SU-DHL-6 (cell line): ENCODE data around the gene ACO2.
"Not testable (repeated sequence)": the region's sequence is repeated elsewhere in the genome, so short reads cannot be mapped to it uniquely, and the experiment has no call there.

Source experiments
- H2AFZ ChIP-seq: fragments of 200-600 bp; sonication (generic); 2 replicates; pipeline ENCODE4 v1.6.1; 2014; ENCODE audit warnings: low read depth, mild to moderate bottlenecking, moderate library complexity, mixed read lengths, antibody characterized with exemption, low read length; ENCODE audit not compliant: severe bottlenecking
- H3F3A ChIP-seq: fragments of 200-600 bp; shearing (Covaris generic); 2 replicates; pipeline ENCODE4 v1.6.0; 2016; ENCODE audit warnings: antibody characterized with exemption, mild to moderate bottlenecking; ENCODE audit not compliant: insufficient read depth
- H3K27ac ChIP-seq: fragments of 200-600 bp; sonication (generic); 2 replicates; pipeline ENCODE4 v1.5.1; 2016; ENCODE audit warnings: low read depth, mild to moderate bottlenecking, low read length, moderate library complexity, mixed read lengths
- H3K27me3 ChIP-seq: fragments of 200-600 bp; sonication (generic), shearing (Covaris generic); 2 replicates; pipeline ENCODE4 v1.6.0; 2014; ENCODE audit warnings: mild to moderate bottlenecking, low read length
- H3K36me3 ChIP-seq: fragments of 200-600 bp; sonication (generic); 2 replicates; pipeline ENCODE4 v1.6.1; 2014; ENCODE audit warnings: mild to moderate bottlenecking, low read length, mixed read lengths
- H3K4me2 ChIP-seq: fragments of 300-600, 200-600 bp; shearing (Covaris generic), sonication (generic); 2 replicates; pipeline ENCODE4 v1.6.0; 2014; ENCODE audit warnings: low read length, low read depth, mild to moderate bottlenecking; ENCODE audit not compliant: poor library complexity, severe bottlenecking
- H3K4me3 ChIP-seq: fragments of 200-600 bp; sonication (generic); 2 replicates; pipeline ENCODE4 v1.5.1; 2014; ENCODE audit warnings: antibody characterized with exemption, low read length, mild to moderate bottlenecking, mixed read lengths; ENCODE audit not compliant: insufficient read depth, poor library complexity, severe bottlenecking
- H3K79me2 ChIP-seq: fragments of 200-600 bp; sonication (generic); 2 replicates; pipeline ENCODE4 v1.6.1; 2014; ENCODE audit warnings: mild to moderate bottlenecking, low read length, moderate library complexity; ENCODE audit not compliant: insufficient read depth
- H3K9ac ChIP-seq: fragments of 200-600 bp; sonication (generic); 2 replicates; pipeline ENCODE4 v1.7.0; 2014; ENCODE audit warnings: mild to moderate bottlenecking, low read length
- H3K9me2 ChIP-seq: fragments of 200-600 bp; sonication (generic); replicated peaks from 2 replicates; pipeline ENCODE4 v1.6.1; 2014; ENCODE audit warnings: low read length; ENCODE audit not compliant: insufficient read depth
- H3K9me3 ChIP-seq: fragments of 200-600 bp; sonication (generic); 2 replicates; pipeline ENCODE4 v1.6.1; 2014; ENCODE audit warnings: low read length, mixed read lengths; ENCODE audit not compliant: insufficient read depth
- H4K20me1 ChIP-seq: fragments of 200-600 bp; sonication (generic); 2 replicates; pipeline ENCODE4 v1.6.1; 2014; ENCODE audit warnings: low read depth, mild to moderate bottlenecking, antibody characterized with exemption, low read length, moderate library complexity, mixed read lengths
- CTCF ChIP-seq: fragments of 200-600 bp; sonication (generic); IDR thresholded peaks from one replicate; pipeline ENCODE4 v1.5.1; 2017; ENCODE audit warnings: antibody characterized with exemption, mild to moderate bottlenecking, low read length, moderate library complexity; ENCODE audit not compliant: insufficient read depth, poor library complexity, severe bottlenecking
- EZH2phosphoT487 ChIP-seq: fragments of 200-600 bp; sonication (generic), shearing (Covaris generic); conservative IDR thresholded peaks from 2 replicates; pipeline ENCODE4 v1.6.1; 2018; ENCODE audit warnings: mild to moderate bottlenecking, antibody characterized with exemption, low read length, moderate library complexity, mixed read lengths

Gene ACO2

DNA sequence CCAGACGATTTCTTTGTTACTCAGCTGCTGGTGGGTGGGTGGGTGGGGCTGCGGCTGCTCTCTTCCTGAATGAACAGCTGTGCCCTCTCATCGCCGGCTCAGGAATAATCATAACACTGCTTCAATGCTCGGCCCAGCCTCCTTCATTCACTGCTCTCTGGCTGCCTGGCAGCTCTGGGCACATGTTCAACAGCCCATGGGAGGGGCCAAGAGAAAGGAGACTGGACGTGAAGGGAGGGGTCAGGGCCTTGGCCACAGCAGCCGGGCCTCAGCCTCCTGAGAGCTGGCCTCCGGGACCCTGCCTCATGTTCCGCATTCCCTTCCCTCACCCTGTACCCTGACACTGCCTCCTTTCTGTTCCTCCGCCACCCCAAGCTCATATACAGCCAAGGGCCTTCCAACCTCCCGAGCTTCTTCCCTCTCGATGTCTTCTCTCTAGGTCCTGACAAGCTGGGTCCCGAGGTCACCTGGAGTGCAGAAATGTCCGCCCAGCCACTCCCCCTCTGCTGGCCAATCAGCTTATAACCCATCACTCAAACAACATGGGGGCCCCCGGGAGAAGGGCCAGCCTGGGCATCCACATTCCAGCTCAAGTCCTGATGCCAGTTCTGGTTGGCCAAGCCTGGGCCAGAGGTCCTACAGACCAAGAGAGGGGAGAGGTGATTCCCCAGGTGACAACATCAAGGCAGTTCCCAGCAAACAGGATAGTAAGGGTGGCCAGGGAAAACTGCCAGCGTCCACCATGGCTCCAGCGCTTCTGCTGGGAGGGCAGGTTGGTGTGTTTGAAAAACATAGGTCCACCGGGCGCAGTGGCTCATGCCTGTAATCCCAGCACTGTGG, 88.7 kb downstream of the ACO2 start:
- H3K27me3 ChIP-seq = no peaks in the 10 kb centered on the region
- H3K79me2 ChIP-seq = no peaks in the 10 kb centered on the region
- H4K20me1 ChIP-seq = no peaks in the 10 kb centered on the region
- no peaks in the 10 kb centered on the region for H3F3A ChIP-seq
- H3K36me3 ChIP-seq = no peaks in the 10 kb centered on the region
- H2AFZ ChIP-seq = no peak overlapping the region
- H3K9me3 ChIP-seq = no peaks in the 10 kb centered on the region
- no peak overlapping the region for H3K4me3 ChIP-seq
- no peaks in the 10 kb centered on the region for H3K9me2 ChIP-seq
- no peak overlapping the region for H3K27ac ChIP-seq
- no peak overlapping the region for H3K9ac ChIP-seq
- TF ChIP-seq EZH2phosphoT487 (no peak), CTCF (no peak)
- no peak overlapping the region for H3K4me2 ChIP-seq

DNA sequence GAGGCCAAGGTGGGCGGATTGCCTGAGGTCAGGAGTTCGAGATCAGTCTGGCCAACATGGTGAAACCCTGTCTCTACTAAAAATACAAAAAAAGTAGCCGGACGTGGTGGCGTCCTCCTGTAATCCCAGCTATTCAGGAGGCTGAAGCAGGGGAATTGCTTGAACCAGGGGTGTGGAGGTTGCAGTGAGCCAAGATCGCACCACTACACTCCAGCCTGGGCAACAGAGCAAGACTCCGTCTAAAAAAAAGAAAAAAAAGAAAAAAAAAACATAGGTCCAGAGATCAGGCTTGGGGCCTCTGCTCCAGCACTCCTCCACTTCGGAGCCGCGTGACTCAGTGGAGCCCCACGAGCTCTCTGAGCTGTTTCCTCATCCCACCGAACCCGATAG, 89.3 kb downstream of the ACO2 start:
- H2AFZ ChIP-seq, H3K9me3 ChIP-seq, H3K27me3 ChIP-seq, H3K36me3 ChIP-seq, H3K27ac ChIP-seq, H3K79me2 ChIP-seq, H3K9me2 ChIP-seq, H3F3A ChIP-seq, H3K9ac ChIP-seq, H4K20me1 ChIP-seq, H3K4me2 ChIP-seq, H3K4me3 ChIP-seq: not testable (repeated sequence)

DNA sequence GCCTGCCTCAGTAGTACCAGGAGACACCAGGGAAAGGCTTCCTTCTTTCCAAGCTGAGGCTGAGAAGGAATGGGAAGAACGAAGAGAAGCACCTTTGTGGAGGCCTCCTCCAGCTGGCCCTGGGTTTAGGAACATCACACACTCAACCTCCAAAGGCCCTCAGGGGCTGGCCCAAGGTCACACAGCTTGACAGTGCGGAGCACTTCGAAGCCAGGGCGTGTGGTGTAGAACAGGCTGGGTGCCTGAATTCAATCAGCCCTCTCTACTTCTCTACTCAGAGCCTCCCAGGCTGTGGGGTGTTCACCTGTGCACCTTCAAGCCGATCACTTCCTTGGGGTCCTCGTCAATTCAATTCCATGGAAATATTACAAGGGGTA, 91.2 kb downstream of the ACO2 start:
- no peak overlapping the region for H3K27ac ChIP-seq
- H3K4me2 ChIP-seq = no peak overlapping the region
- no peak overlapping the region for H2AFZ ChIP-seq
- H3K9me3 ChIP-seq = no peaks in the 10 kb centered on the region
- no peaks in the 10 kb centered on the region for H4K20me1 ChIP-seq
- H3F3A ChIP-seq = no peaks in the 10 kb centered on the region
- no peaks in the 10 kb centered on the region for H3K36me3 ChIP-seq
- H3K9ac ChIP-seq = no peak overlapping the region
- TF ChIP-seq CTCF (no peak), EZH2phosphoT487 (no peak)
- H3K79me2 ChIP-seq = no peaks in the 10 kb centered on the region
- no peak overlapping the region for H3K4me3 ChIP-seq
- H3K27me3 ChIP-seq = no peaks in the 10 kb centered on the region
- no peaks in the 10 kb centered on the region for H3K9me2 ChIP-seq

DNA sequence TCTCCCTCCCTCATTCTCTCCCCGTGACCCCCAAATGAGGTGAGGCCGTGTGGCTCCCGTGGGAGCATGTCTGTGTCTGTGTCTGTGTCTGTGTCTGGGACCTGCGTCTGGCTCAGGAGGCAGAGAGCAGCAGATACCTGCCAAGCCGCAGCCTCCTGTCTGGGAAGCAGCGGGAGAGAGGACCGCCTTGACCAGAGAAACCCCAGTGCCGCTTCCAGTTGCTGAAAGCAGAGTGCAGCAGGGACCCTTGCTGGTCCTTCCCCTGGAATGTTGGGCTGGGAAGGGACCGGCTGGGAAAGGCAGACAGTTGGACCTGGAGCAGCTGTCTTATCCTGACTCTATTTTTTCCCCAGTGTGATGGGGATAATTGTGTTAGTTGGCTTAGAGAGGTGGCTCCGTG, 92.4 kb downstream of the ACO2 start:
- no peaks in the 10 kb centered on the region for H4K20me1 ChIP-seq
- H3K36me3 ChIP-seq = no peaks in the 10 kb centered on the region
- no peak overlapping the region for H3K4me3 ChIP-seq
- H3K79me2 ChIP-seq = no peaks in the 10 kb centered on the region
- no peak overlapping the region for H2AFZ ChIP-seq
- no peaks in the 10 kb centered on the region for H3K9me3 ChIP-seq
- H3K9me2 ChIP-seq = no peaks in the 10 kb centered on the region
- no peaks in the 10 kb centered on the region for H3K27me3 ChIP-seq
- no peak overlapping the region for H3K9ac ChIP-seq
- no peak overlapping the region for H3K4me2 ChIP-seq
- TF ChIP-seq EZH2phosphoT487 (no peak), CTCF (no peak)
- H3F3A ChIP-seq = no peaks in the 10 kb centered on the region
- H3K27ac ChIP-seq = no peak overlapping the region
